HUES6 (cell line): ENCODE results near the gene ADGRG4.
"Not testable (repeated sequence)": the region's sequence is repeated elsewhere in the genome, so short reads cannot be mapped to it uniquely, and the experiment has no call there.

Experiments
- H3K27ac ChIP-seq: 2 replicates; pipeline ENCODE4 v1.7.0; 2013; ENCODE audit warnings: low read depth, mild to moderate bottlenecking, low read length, inconsistent platforms
- H3K27me3 ChIP-seq: 2 replicates; pipeline ENCODE4 v1.6.1; 2013; ENCODE audit warnings: low read length; ENCODE audit not compliant: control insufficient read depth, insufficient read depth
- H3K36me3 ChIP-seq: 2 replicates; pipeline ENCODE4 v1.6.1; 2013; ENCODE audit warnings: low read length; ENCODE audit not compliant: control insufficient read depth, insufficient read depth
- H3K4me1 ChIP-seq: 2 replicates; pipeline ENCODE4 v1.6.1; 2013; ENCODE audit warnings: low read length; ENCODE audit not compliant: control insufficient read depth, insufficient read depth
- H3K4me3 ChIP-seq: 2 replicates; pipeline ENCODE4 v1.5.1; 2013; ENCODE audit warnings: low read depth, low read length
- H3K9ac ChIP-seq: one replicate; pipeline ENCODE4 v1.6.1; 2013; ENCODE audit warnings: mild to moderate bottlenecking, low read length
- H3K9me3 ChIP-seq: 2 replicates; pipeline ENCODE4 v1.6.1; 2013; ENCODE audit warnings: low read depth, low read length; ENCODE audit not compliant: control insufficient read depth, insufficient read depth

ADGRG4 gene

DNA sequence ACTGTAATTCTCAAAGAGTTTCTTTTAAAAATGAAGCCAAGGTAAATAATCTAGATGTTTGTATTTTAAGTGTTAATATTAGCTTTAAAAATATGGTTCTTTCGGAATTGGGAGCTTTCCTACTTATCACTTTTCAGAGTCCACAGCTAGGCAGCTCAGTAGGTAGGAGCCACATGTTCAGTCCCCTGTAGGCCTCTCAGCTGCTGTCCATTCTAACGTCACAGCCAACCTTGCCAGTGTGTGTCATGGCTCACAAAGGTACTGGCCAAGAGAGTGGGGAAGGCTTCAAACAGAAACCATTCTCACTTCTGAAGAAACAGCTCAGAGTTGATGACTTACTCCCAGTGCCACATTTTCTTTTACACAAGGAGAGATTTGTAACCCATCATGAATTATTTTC, 137.0 kb downstream of the ADGRG4 start:
- Histone ChIP-seq H3K4me3 (no peak overlapping the region), H3K9me3 (no peaks in the 10 kb centered on the region), H3K27ac (no peak overlapping the region), H3K4me1 (no peaks in the 10 kb centered on the region), H3K36me3 (no peaks in the 10 kb centered on the region), H3K9ac (no peak overlapping the region), H3K27me3 (no peaks in the 10 kb centered on the region)

DNA sequence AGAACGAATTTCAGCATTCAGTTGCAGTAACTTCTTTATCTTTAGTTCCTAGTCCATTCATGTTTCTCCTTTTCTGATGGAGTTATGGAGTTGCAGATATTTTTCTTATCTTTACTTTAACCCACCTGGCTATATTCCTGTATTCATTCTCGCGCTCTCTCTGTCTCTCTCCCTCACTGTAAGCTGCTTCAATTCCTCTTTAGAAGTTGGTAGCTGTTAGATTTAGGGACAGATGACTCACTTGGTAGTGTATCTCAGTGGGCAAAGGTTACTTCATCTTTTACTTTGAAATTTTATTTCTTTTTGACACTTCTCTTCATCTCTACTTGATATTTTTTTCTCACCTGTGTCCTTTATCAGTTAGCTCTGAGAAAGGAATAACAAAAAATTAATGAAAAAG, 137.4 kb downstream of the ADGRG4 start:
- no peaks in the 10 kb centered on the region for H3K36me3 ChIP-seq
- H3K4me3 ChIP-seq = no peak overlapping the region
- H3K27me3 ChIP-seq = no peaks in the 10 kb centered on the region
- no peaks in the 10 kb centered on the region for H3K9me3 ChIP-seq
- no peak overlapping the region for H3K9ac ChIP-seq
- H3K4me1 ChIP-seq = no peaks in the 10 kb centered on the region
- no peak overlapping the region for H3K27ac ChIP-seq

DNA sequence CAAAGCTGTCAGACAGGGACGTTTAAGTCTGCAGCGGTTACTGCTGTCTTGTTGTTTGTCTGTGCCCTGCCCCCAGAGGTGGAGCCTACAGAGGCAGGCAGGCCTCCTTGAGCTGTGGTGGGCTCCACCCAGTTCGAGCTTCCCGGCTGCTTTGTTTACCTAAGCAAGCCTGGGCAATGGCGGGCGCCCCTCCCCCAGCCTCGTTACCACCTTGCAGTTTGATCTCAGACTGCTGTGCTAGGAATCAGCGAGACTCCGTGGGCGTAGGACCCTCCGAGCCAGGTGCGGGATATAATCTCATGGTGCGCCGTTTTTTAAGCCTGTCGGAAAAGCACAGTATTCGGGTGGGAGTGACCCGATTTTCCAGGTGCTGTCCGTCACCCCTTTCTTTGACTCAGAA, 144.9 kb downstream of the ADGRG4 start:
- not testable (repeated sequence) for H3K4me1 ChIP-seq, H3K4me3 ChIP-seq, H3K36me3 ChIP-seq, H3K27me3 ChIP-seq, H3K9ac ChIP-seq, H3K27ac ChIP-seq, H3K9me3 ChIP-seq

DNA sequence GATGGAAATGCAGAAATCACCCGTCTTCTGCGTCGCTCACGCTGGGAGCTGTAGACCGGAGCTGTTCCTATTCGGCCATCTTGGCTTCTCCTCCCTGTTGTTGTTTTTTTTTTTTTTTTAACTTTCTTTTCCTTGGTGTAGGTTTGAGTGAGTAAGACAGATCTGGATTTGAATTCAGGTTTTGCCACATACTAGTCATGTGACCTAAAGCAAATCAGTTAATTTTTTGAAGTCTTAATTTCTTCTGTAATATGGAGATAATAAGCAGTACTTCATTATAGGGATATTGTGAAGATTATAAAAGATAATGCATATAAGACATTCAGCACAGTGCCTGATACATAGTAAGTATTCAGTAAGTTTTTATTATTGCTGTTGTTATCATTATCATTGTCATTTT, 145.4 kb downstream of the ADGRG4 start:
- Histone ChIP-seq H3K9me3 (no peaks in the 10 kb centered on the region; the same call in 1 of the 2 replicates), H3K27ac (no peak overlapping the region), H3K27me3 (no peaks in the 10 kb centered on the region), H3K4me1 (no peaks in the 10 kb centered on the region), H3K9ac (no peak overlapping the region), H3K4me3 (no peak overlapping the region), H3K36me3 (no peaks in the 10 kb centered on the region)

DNA sequence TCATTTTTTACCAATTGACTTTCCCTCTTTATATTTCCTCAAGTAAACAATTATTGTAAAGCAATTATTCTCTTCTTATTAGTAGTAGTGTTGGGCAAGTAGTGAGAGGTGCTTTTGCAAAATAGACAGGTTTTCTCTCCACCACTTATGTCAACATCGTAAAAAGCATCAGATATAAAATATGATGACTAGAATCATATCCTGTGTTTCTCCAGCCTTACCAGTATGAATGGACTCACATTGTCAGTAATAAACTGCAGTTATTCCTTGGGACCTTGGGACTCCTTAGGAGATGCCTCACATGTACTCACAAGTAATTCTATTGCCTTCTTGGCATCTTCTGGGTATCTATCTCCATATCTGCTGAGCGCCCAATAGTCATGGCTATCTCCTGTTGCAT, 146.5 kb downstream of the ADGRG4 start:
- Histone ChIP-seq H3K4me3 (no peak overlapping the region), H3K36me3 (no peaks in the 10 kb centered on the region), H3K9ac (no peak overlapping the region), H3K4me1 (no peaks in the 10 kb centered on the region), H3K9me3 (no peaks in the 10 kb centered on the region; the same call in 1 of the 2 replicates), H3K27me3 (no peaks in the 10 kb centered on the region), H3K27ac (no peak overlapping the region)

DNA sequence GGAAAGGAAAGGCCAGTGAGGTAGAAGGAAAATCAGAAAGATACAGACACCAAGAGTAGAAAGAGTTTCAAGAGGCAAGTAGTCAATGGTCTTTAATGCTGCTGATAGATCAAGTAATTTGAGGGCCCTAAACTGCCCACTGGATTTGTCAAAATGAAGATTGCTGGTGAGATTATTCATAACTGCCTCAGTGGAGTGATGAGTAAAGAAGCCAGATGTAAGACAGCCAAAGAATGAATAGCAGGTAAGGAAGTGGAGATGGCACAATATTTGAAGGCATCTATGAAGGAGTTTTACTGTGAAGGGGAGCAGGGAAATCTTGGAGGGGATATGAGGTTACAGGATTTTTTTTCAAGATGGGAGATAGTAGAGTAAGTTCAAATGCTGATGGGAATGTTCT, 147.2 kb downstream of the ADGRG4 start:
- Histone ChIP-seq H3K36me3 (no peaks in the 10 kb centered on the region), H3K4me1 (no peaks in the 10 kb centered on the region), H3K9me3 (no peaks in the 10 kb centered on the region; the same call in 1 of the 2 replicates), H3K27me3 (no peaks in the 10 kb centered on the region), H3K27ac (no peak overlapping the region), H3K9ac (no peak overlapping the region), H3K4me3 (no peak overlapping the region)

DNA sequence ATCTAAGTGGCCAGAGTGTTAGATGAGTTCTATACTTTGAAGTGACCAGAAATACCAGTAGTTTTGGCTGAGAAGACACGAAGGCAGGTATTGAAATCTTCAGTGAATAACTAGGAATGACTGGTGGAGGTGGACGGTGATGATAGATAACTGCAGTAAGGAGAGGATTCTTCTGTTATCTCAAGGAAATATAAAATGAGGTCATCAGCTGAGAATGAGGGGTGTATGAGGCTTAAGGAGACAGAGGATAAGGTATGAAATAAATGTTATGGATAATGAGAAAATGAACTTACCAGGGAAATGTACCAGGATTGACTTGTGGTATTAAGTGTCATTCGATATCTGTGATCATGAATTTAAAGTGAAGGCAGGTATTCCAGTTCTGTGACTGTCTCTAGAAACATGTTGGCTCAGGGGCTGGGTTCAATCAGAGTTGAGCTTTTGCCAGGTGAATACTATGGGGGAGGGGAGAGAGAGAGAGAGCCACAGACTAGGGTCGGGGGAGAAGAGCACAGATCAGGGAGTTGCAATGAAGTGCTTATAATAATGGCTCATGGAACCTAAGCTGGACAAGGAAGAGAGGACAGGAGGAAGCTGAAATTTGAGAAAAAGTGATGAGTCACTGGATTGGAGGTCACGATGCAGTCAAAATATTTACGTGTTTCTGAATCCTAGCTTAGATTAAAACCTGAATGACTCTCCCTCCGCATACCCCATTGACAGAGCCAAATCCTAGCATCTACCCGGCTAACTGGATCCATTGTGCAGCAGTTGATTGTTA, 149.5 kb downstream of the ADGRG4 start:
- H3K9ac ChIP-seq = no peak overlapping the region
- H3K4me1 ChIP-seq = no peaks in the 10 kb centered on the region
- no peak overlapping the region for H3K4me3 ChIP-seq
- H3K9me3 ChIP-seq = no peaks in the 10 kb centered on the region; the same call in 1 of the 2 replicates
- H3K27ac ChIP-seq = no peak overlapping the region
- no peaks in the 10 kb centered on the region for H3K36me3 ChIP-seq
- H3K27me3 ChIP-seq = no peaks in the 10 kb centered on the region

DNA sequence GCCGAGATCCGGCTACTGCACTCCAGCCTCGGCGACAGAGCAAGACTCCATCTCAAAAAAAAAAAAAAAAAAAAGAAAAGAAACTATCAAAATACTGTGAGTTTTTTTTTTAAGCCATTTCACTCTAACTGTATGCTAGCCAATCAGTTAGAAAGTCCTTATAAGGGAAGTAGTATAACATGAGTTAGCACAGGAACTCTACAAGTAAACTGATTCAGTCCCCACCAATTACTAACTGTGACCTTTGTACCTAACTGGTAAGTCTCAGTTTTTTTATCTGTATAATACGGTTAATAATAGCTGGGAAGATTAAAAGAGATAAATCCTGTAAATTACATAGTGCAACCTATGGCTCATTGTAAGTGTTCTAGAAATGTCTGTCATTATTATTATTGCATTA, 151.9 kb downstream of the ADGRG4 start:
- no peak overlapping the region for H3K9ac ChIP-seq
- no peaks in the 10 kb centered on the region for H3K27me3 ChIP-seq
- no peaks in the 10 kb centered on the region for H3K9me3 ChIP-seq
- H3K4me3 ChIP-seq = no peak overlapping the region
- H3K4me1 ChIP-seq = no peaks in the 10 kb centered on the region
- H3K27ac ChIP-seq = no peak overlapping the region
- no peaks in the 10 kb centered on the region for H3K36me3 ChIP-seq

DNA sequence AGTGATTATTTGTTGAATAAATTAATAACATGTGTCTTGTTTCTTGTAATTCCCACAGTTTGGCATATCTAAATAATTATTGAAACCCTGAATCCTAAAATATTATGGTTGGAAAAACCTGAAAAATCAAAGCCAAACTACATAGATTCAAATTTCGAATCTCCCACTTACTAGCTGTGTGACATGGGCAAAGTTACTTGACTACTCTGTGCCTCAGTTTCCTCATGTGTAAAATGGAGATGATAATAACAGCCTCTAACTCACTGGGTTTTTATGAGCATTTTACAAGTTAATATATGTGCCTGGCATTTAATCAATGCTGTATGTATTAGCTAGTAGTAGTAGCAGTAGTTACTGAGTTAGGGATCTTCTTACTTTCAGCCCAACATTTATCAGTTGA, 152.4 kb downstream of the ADGRG4 start:
- no peak overlapping the region for H3K9ac ChIP-seq
- no peaks in the 10 kb centered on the region for H3K9me3 ChIP-seq
- H3K4me1 ChIP-seq = no peaks in the 10 kb centered on the region
- H3K4me3 ChIP-seq = no peak overlapping the region
- no peaks in the 10 kb centered on the region for H3K36me3 ChIP-seq
- no peak overlapping the region for H3K27ac ChIP-seq
- no peaks in the 10 kb centered on the region for H3K27me3 ChIP-seq

DNA sequence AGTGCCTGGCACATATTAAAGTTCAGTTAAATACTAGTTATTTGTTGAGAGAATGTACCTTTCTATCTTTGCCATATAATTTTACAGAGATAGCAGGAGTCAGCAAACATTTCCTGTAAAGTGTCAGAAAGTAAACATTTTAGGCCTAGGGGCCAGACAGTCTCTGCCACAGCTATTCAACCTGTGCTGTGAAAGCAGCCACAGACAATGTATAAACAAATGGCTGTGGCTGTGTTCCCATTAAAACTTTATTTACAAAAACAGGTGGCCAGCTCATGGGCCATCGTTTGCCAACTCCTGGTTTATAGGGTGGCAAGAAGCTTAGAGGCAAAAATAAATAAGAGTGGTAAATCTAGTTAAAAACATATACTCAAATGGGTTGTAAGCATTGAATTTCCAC, 153.0 kb downstream of the ADGRG4 start:
- no peak overlapping the region for H3K27ac ChIP-seq
- H3K4me3 ChIP-seq = no peak overlapping the region

DNA sequence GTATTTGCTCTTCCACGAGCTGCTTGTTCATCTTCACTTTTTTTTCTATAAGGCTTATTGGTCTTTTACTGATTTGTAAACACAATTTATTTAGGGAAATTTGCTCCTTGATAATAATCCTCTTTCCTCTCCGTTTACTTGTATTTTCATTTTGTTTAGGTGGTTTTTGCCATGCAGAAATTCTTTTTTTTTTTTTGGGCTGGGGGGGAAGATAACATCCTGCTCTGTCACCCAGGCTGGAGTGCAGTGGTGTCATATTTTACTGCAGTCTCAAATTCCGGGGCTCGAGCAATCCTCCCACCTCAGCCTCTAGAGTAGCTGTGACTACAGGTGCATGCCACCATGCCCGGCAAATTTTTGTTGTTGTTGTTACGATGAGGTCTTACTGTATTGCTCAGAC, 155.4 kb downstream of the ADGRG4 start:
- H3K36me3 ChIP-seq = no peaks in the 10 kb centered on the region
- H3K4me3 ChIP-seq = no peak overlapping the region
- no peaks in the 10 kb centered on the region for H3K27me3 ChIP-seq
- H3K4me1 ChIP-seq = no peaks in the 10 kb centered on the region
- H3K27ac ChIP-seq = no peak overlapping the region
- H3K9me3 ChIP-seq = no peaks in the 10 kb centered on the region
- H3K9ac ChIP-seq = no peak overlapping the region

More for the DNA sequence above, 153.0 kb downstream of the ADGRG4 start:
- no peaks in the 10 kb centered on the region for H3K36me3 ChIP-seq
- H3K27me3 ChIP-seq = no peaks in the 10 kb centered on the region
- no peak overlapping the region for H3K9ac ChIP-seq
- H3K4me1 ChIP-seq = no peaks in the 10 kb centered on the region
- no peaks in the 10 kb centered on the region for H3K9me3 ChIP-seq
